Measurements from ENCODE around the gene DYRK1A. TPM values are rescaled to one million over a fixed set of nuclear protein-coding genes. Genes with fewer than 3 reads are reported as not detected.

Gene DYRK1A
- total RNA-seq, 2 donors from 2014 or later, result 70.5 to 146 TPM

DNA sequence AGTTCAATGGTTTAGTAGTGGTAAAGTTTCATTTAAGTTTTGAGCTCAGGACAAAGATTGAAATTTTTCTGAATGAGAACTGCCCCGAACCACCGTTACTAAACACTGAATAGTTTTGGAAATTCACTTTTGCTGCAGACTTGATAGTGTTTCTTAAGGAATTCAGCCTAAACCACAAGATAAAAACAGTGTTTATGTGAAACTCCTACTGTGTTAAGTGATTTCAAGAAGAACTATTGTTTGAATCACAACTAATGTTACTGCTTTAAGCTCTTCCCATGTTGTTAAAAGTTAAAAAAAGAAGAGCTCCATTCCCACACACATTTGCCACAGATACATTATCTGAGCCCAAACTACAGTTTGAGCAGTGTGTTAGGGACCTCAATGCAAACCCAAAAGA, 159.2 kb downstream of the DYRK1A start:
- no peak overlapping the region for H3K27ac ChIP-seq
- no peak for DNase-seq (ENCODE audit: low spot score)
- intact Hi-C loops (cut with DNase I), result no loop called here
- no peaks in the 10 kb centered on the region for H3K36me3 ChIP-seq
- no peaks in the 10 kb centered on the region for H3K4me1 ChIP-seq (replicated peaks)
- TF ChIP-seq POLR2AphosphoS5 (IDR thresholded peaks at IDR 0.05), result no peak
- TF ChIP-seq, protein P1, sequence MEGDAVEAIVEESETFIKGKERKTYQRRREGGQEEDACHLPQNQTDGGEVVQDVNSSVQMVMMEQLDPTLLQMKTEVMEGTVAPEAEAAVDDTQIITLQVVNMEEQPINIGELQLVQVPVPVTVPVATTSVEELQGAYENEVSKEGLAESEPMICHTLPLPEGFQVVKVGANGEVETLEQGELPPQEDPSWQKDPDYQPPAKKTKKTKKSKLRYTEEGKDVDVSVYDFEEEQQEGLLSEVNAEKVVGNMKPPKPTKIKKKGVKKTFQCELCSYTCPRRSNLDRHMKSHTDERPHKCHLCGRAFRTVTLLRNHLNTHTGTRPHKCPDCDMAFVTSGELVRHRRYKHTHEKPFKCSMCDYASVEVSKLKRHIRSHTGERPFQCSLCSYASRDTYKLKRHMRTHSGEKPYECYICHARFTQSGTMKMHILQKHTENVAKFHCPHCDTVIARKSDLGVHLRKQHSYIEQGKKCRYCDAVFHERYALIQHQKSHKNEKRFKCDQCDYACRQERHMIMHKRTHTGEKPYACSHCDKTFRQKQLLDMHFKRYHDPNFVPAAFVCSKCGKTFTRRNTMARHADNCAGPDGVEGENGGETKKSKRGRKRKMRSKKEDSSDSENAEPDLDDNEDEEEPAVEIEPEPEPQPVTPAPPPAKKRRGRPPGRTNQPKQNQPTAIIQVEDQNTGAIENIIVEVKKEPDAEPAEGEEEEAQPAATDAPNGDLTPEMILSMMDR (IDR thresholded peaks at IDR 0.05), result no peak
- TF ChIP-seq POLR2A (IDR thresholded peaks at IDR 0.05), result no peak
- H3K4me3 ChIP-seq, result no peak overlapping the region
- H3K27me3 ChIP-seq (replicated peaks; ENCODE audit: insufficient read depth), result no peaks in the 10 kb centered on the region
- WGBS, result 90% methylated on average over 2 of the region's 2 CpGs
- no peaks in the 10 kb centered on the region for H3K9me3 ChIP-seq

DNA sequence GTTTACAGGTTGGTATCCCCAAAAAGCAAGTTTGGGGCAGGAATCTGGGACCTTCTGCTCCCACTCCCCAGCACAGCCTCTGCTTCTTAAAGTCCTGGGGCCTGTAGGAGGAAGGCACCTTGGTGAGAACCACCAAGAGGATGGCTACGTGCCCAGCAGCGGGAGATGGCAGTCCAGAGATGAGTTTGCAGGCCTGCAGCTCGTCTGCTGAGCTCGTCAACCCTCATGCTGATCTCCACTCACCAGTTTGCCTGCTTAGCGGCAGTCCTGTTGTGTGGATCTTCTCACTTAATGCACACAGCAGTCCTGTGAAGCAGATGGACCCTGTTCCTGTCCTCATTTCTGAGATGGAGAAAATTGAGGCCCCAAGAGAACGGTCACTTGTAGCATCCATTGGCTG, 160.5 kb downstream of the DYRK1A start:
- no peaks in the 10 kb centered on the region for H3K27me3 ChIP-seq (replicated peaks; ENCODE audit: insufficient read depth)
- intact Hi-C loops (cut with DNase I), result no loop called here
- WGBS, result 86% methylated on average over 6 of the region's 6 CpGs
- no peak for DNase-seq (ENCODE audit: low spot score)
- no peaks in the 10 kb centered on the region for H3K4me1 ChIP-seq (replicated peaks)
- TF ChIP-seq, protein P1 (IDR thresholded peaks at IDR 0.05), result no peak
- TF ChIP-seq POLR2A (IDR thresholded peaks at IDR 0.05) (no peak), POLR2AphosphoS5 (IDR thresholded peaks at IDR 0.05) (no peak)
- no peaks in the 10 kb centered on the region for H3K36me3 ChIP-seq
- H3K27ac ChIP-seq, result no peak overlapping the region
- H3K9me3 ChIP-seq, result no peaks in the 10 kb centered on the region
- no peak overlapping the region for H3K4me3 ChIP-seq

DNA sequence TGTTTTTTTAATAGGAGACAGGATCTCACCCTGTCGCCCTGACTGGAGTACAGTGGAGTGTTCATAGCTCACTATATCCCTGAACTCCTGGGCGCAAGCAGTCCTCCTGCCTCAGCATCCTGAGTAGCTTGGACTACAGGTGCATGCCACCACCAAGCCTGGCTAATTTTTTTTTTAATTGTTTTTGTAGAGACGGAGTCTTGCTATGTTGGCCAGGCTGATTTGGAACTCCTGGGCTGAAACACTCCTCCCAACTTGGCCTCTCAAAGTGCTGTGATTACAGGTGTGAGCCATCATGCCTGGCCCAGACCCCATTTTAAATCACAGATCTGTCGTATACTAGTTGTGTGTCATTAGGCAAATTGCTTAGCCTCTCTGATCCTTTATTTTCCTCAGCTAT, 161.1 kb downstream of the DYRK1A start:
- Histone ChIP-seq H3K9me3 (no peaks in the 10 kb centered on the region), H3K4me3 (no peak overlapping the region), H3K27me3 (replicated peaks; ENCODE audit: insufficient read depth) (no peaks in the 10 kb centered on the region), H3K27ac (no peak overlapping the region), H3K36me3 (no peaks in the 10 kb centered on the region), H3K4me1 (replicated peaks) (no peaks in the 10 kb centered on the region)
- TF ChIP-seq POLR2A (IDR thresholded peaks at IDR 0.05) (no peak), POLR2AphosphoS5 (IDR thresholded peaks at IDR 0.05) (no peak)
- TF ChIP-seq, protein P1 (IDR thresholded peaks at IDR 0.05), result no peak
- WGBS, result 89% methylated on average over 4 of the region's 4 CpGs
- intact Hi-C loops (cut with DNase I), result no loop called here
- no peak for DNase-seq (ENCODE audit: low spot score)

DNA sequence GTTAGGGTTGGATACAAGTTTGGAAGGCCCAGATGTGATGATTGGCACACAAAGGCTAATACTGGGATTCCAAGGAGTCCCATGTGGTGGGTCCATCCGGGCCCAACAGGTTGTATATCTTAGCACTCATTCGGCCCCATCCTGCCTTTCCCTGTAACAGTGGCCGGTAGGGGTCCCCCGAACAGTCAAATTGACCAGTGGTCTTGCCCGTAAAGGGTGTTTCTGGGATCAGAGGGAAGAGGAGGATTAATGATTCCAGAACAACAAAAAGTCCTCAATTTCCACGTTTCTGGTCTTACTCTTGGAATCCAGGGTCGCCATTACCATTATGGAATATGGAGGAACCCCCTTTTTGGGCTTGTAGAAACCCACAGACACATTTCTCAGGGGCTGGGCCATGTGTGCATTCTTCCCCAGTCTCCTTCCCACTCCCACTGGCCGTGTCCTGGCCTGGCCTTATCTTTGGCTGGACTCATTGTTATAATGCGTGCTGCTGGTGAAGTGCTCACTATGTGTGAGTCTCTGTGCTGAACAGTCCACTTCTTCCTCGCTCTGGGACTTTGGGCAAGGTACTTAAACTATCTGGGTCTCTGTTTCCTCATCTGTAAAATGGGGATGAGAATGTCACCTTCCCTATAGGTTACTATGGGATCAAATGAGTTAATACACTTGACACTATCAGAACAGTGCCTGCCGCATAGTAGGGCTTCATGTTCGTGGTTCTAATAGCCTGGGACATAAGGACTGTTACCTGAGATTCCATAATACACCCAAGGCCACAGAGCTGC, 161.8 kb downstream of the DYRK1A start:
- Histone ChIP-seq H3K27ac (no peak overlapping the region), H3K4me1 (replicated peaks) (no peaks in the 10 kb centered on the region), H3K9me3 (no peaks in the 10 kb centered on the region), H3K27me3 (replicated peaks; ENCODE audit: insufficient read depth) (no peaks in the 10 kb centered on the region), H3K36me3 (no peaks in the 10 kb centered on the region), H3K4me3 (no peak overlapping the region)
- TF ChIP-seq, protein P1 (IDR thresholded peaks at IDR 0.05), result no peak
- TF ChIP-seq POLR2AphosphoS5 (IDR thresholded peaks at IDR 0.05), result no peak
- no peak for TF ChIP-seq POLR2A (IDR thresholded peaks at IDR 0.05)
- intact Hi-C loops (cut with DNase I), result no loop called here
- 93% methylated on average over 12 of the region's 12 CpGs for WGBS
- no peak for DNase-seq (ENCODE audit: low spot score)

DNA sequence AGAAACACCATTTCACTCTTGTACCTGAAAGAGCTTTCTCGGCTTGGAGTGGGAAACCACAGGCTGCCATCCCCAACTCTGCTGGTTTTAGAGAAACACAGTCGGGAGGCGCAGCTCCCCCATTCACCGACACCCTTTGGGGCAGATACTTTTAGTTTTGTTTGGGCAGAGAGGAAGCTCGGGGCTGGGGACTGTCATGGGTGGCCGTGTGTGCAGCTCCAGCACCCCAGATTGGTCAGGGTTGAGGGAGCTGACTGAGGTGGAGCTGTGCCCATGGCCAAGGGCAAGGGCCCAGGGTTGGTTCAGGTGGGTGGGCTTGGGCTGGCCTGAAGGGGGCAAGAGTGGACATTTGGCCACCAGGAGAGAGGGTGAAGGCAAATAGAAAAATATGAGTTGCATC, 163.1 kb downstream of the DYRK1A start:
- WGBS, result 83% methylated on average over 6 of the region's 6 CpGs
- no peak overlapping the region for H3K27ac ChIP-seq
- no peaks in the 10 kb centered on the region for H3K4me1 ChIP-seq (replicated peaks)
- H3K36me3 ChIP-seq, result no peaks in the 10 kb centered on the region
- DNase-seq (ENCODE audit: low spot score), result no peak
- no peak overlapping the region for H3K4me3 ChIP-seq
- TF ChIP-seq, protein P1 (IDR thresholded peaks at IDR 0.05), result no peak
- TF ChIP-seq POLR2A (IDR thresholded peaks at IDR 0.05) (no peak), POLR2AphosphoS5 (IDR thresholded peaks at IDR 0.05) (no peak)
- H3K27me3 ChIP-seq (replicated peaks; ENCODE audit: insufficient read depth), result no peaks in the 10 kb centered on the region
- intact Hi-C loops (cut with DNase I), result no loop called here
- no peaks in the 10 kb centered on the region for H3K9me3 ChIP-seq

Measured in prostate gland (tissue), 2 donors.